Measurements from ENCODE around the gene COL23A1. TPM values are rescaled to one million over a fixed set of nuclear protein-coding genes. Genes with fewer than 3 reads are reported as not detected.

Gene COL23A1
- total and polyA plus RNA-seq, 2 donors (not counting 1 experiment from before 2014, with no cell fraction given) = 0.20 TPM; not detected in 1

- Mint-ChIP-seq H3K27me3 (peaks cover 26% of the 10 kb centered on the region), H3K4me1 (no peaks in the 10 kb centered on the region), H3K27ac (no peak overlapping the region), H3K4me3 (no peak overlapping the region), H3K9me3 (ENCODE audit: insufficient read depth) (peaks cover 4% of the 10 kb centered on the region)
- Histone ChIP-seq H3K9ac (ENCODE audit: low read length) (no peak overlapping the region), H3K4me2 (replicated peaks; ENCODE audit: low read depth, low read length, poor library complexity, severe bottlenecking) (no peak overlapping the region), H3K27ac (ENCODE audit: low read length in 2 of 2) (no peak overlapping the region), H3K4me3 (ENCODE audit: control extremely low read depth in 1 of 5, extremely low read depth in 1 of 5, insufficient read depth in 1 of 5, low read depth in 2 of 5, low read length in 4 of 5) (no peak overlapping the region), H3K9me3 (ENCODE audit: control extremely low read depth in 1 of 3, control insufficient read depth in 2 of 3, insufficient read depth in 1 of 3, low read length in 2 of 3) (peaks cover 0 to 3% (median 0%) of the 10 kb centered on the region in 3 donors), H3K27me3 (replicated peaks in 1 of 4; ENCODE audit: control extremely low read depth in 1 of 4, control insufficient read depth in 3 of 4, insufficient read depth in 4 of 4, low read length in 3 of 4) (peaks cover 0 to 2% (median 0%) of the 10 kb centered on the region in 4 experiments), H3K36me3 (replicated peaks in 1 of 2; ENCODE audit: control extremely low read depth in 1 of 2, control insufficient read depth in 1 of 2, extremely low read depth in 1 of 2, insufficient read depth in 2 of 2, low read length in 1 of 2) (no peaks in the 10 kb centered on the region), H2AFZ (ENCODE audit: insufficient read depth, low read depth, low read length, poor library complexity, severe bottlenecking) (no peak overlapping the region), H3K4me1 (ENCODE audit: control insufficient read depth in 2 of 2, insufficient read depth in 2 of 2, low read length in 2 of 2) (no peaks in the 10 kb centered on the region), H3K79me2 (ENCODE audit: control insufficient read depth, insufficient read depth, low read length) (no peaks in the 10 kb centered on the region), H4K20me1 (ENCODE audit: control insufficient read depth, insufficient read depth, low read length, poor library complexity, severe bottlenecking) (no peaks in the 10 kb centered on the region)
- ATAC-seq (ENCODE audit: low read depth) (no peak), DNase-seq (no peak)
- intact Hi-C loops (cut with micrococcal nuclease) = no loop called here
- POLR2A ChIA-PET = no interaction called here
- CTCF ChIA-PET = interaction anchor here (2.2 kb wide), 1 partner anchor 11 kb away, joined by 7 read pairs; no protein-coding TSS in a partner anchor
- WGBS (ENCODE audit: insufficient coverage) = 85% methylated on average over 2 of the region's 4 CpGs
- no peak for TF ChIP-seq CTCF (IDR thresholded peaks at IDR 0.05)
- no peak for TF ChIP-seq EZH2 (IDR thresholded peaks at IDR 0.05; ENCODE audit: borderline replicate concordance, insufficient read depth, low read depth, low read length, poor library complexity, severe bottlenecking)
Observed at GRCh38 chr5:178472138-178472537, 118.1 kb downstream of the COL23A1 start.

- ATAC-seq (ENCODE audit: low read depth) (no peak), DNase-seq (no peak)
- H4K20me1 ChIP-seq (ENCODE audit: control insufficient read depth, insufficient read depth, low read length, poor library complexity, severe bottlenecking) = no peaks in the 10 kb centered on the region
- no peaks in the 10 kb centered on the region for H3K4me1 Mint-ChIP-seq
- H3K27ac Mint-ChIP-seq = no peak overlapping the region
- no peak for TF ChIP-seq CTCF (IDR thresholded peaks at IDR 0.05)
- no peak overlapping the region for H3K9ac ChIP-seq (ENCODE audit: low read length)
- H3K36me3 ChIP-seq (replicated peaks in 1 of 2; ENCODE audit: control extremely low read depth in 1 of 2, control insufficient read depth in 1 of 2, extremely low read depth in 1 of 2, insufficient read depth in 2 of 2, low read length in 1 of 2) = no peaks in the 10 kb centered on the region
- H3K4me2 ChIP-seq (replicated peaks; ENCODE audit: low read depth, low read length, poor library complexity, severe bottlenecking) = no peak overlapping the region
- H3K27me3 Mint-ChIP-seq = peaks cover 25% of the 10 kb centered on the region
- H2AFZ ChIP-seq (ENCODE audit: insufficient read depth, low read depth, low read length, poor library complexity, severe bottlenecking) = no peak overlapping the region
- no peaks in the 10 kb centered on the region for H3K79me2 ChIP-seq (ENCODE audit: control insufficient read depth, insufficient read depth, low read length)
- H3K4me1 ChIP-seq (ENCODE audit: control insufficient read depth in 2 of 2, insufficient read depth in 2 of 2, low read length in 2 of 2) = no peaks in the 10 kb centered on the region
- peaks cover 0 to 3% (median 0%) of the 10 kb centered on the region in 3 donors for H3K9me3 ChIP-seq (ENCODE audit: control extremely low read depth in 1 of 3, control insufficient read depth in 2 of 3, insufficient read depth in 1 of 3, low read length in 2 of 3)
- CTCF ChIA-PET = interaction anchor here (2.2 kb wide), 1 partner anchor 10 kb away, joined by 7 read pairs; no protein-coding TSS in a partner anchor
- POLR2A ChIA-PET = no interaction called here
- peaks cover 4% of the 10 kb centered on the region for H3K9me3 Mint-ChIP-seq (ENCODE audit: insufficient read depth)
- WGBS (ENCODE audit: insufficient coverage) = 88% methylated on average over 8 of the region's 8 CpGs
- no peak overlapping the region for H3K4me3 ChIP-seq (ENCODE audit: control extremely low read depth in 1 of 5, extremely low read depth in 1 of 5, insufficient read depth in 1 of 5, low read depth in 2 of 5, low read length in 4 of 5)
- H3K27me3 ChIP-seq (replicated peaks in 1 of 4; ENCODE audit: control extremely low read depth in 1 of 4, control insufficient read depth in 3 of 4, insufficient read depth in 4 of 4, low read length in 3 of 4) = peaks cover 0 to 2% (median 0%) of the 10 kb centered on the region in 4 experiments
- no peak overlapping the region for H3K27ac ChIP-seq (ENCODE audit: low read length in 2 of 2)
- intact Hi-C loops (cut with micrococcal nuclease) = no loop called here
- H3K4me3 Mint-ChIP-seq = no peak overlapping the region
Observed at GRCh38 chr5:178471711-178472110, 118.5 kb downstream of the COL23A1 start.

Data from B cell (primary cell).